GM06990 (cell line): ENCODE data around the gene SYT5.

Experiments used
- DNase-seq: peaks from one replicate; pipeline ENCODE4 v3.0.0-alpha.2; 2011; ENCODE audit not compliant: insufficient read length; ENCODE audit errors: extremely low read depth
- H3K27me3 ChIP-seq: replicated peaks from 2 replicates; pipeline ENCODE4 v1.6.0; 2011; ENCODE audit warnings: low read length; ENCODE audit not compliant: control insufficient read depth, insufficient read depth
- H3K36me3 ChIP-seq: 2 replicates; pipeline ENCODE4 v1.5.1; 2011; ENCODE audit warnings: low read length; ENCODE audit not compliant: control insufficient read depth, insufficient read depth
- H3K4me3 ChIP-seq: replicated peaks from 2 replicates; pipeline ENCODE4 v1.5.1; 2011; ENCODE audit warnings: low read depth, mild to moderate bottlenecking, control low read depth, low read length
- CTCF ChIP-seq: IDR thresholded peaks from 2 replicates; pipeline ENCODE4 v1.5.1; 2011; ENCODE audit warnings: low read length, control low read depth, mild to moderate bottlenecking, inconsistent platforms; ENCODE audit not compliant: insufficient read depth, poor library complexity, severe bottlenecking

The SYT5 gene

GRCh38 chr19:55169136-55169535, 11.0 kb downstream of the SYT5 start:
- no peaks in the 10 kb centered on the region; the same call in 1 of the 2 replicates for H3K27me3 ChIP-seq
- TF ChIP-seq CTCF, result no peak
- no peak overlapping the region for H3K4me3 ChIP-seq
- DNase-seq, result no peak
- H3K36me3 ChIP-seq, result no peaks in the 10 kb centered on the region

GRCh38 chr19:55166530-55167268, 13.4 kb downstream of the SYT5 start, which contains the start of gene DNAAF3:
DNAAF3 (minus strand) TSS chr19:55166613; CDS start chr19:55166413, 200 bp downstream.
- peak; percentile 89 for DNase-seq
- TF ChIP-seq CTCF, result no peak
- Histone ChIP-seq H3K4me3 (peak within 1 kb of the TSS; percentile 51), H3K27me3 (no peaks in the 10 kb centered on the region), H3K36me3 (no peaks in the 10 kb centered on the region)

GRCh38 chr19:55165952-55166529, 14.0 kb downstream of the SYT5 start:
- Histone ChIP-seq H3K27me3 (no peaks in the 10 kb centered on the region), H3K36me3 (no peaks in the 10 kb centered on the region), H3K4me3 (peak overlapping the region; percentile 51)
- TF ChIP-seq CTCF, result peak; percentile 49
- DNase-seq, result peak; percentile 75

- H3K27me3 ChIP-seq, result no peaks in the 10 kb centered on the region
- no peak overlapping the region for H3K4me3 ChIP-seq
- no peaks in the 10 kb centered on the region for H3K36me3 ChIP-seq
- no peak for TF ChIP-seq CTCF
- no peak for DNase-seq
These were observed 18.3 kb downstream of the SYT5 start for GRCh38 chr19:55161571-55162322.

GRCh38 chr19:55160986-55161365, 19.1 kb downstream of the SYT5 start:
- H3K36me3 ChIP-seq, result no peaks in the 10 kb centered on the region
- no peak for TF ChIP-seq CTCF
- H3K4me3 ChIP-seq, result no peak overlapping the region
- DNase-seq, result no peak
- no peaks in the 10 kb centered on the region for H3K27me3 ChIP-seq
